GM19324 (cell line): ENCODE measurements around the gene C5orf15.

ENCODE experiments used
- ATAC-seq: cut with Tn5 transposase; IDR thresholded peaks from one replicate; pipeline ENCODE4 v1.9.1; 2021; ENCODE audit warnings: mild to moderate bottlenecking, moderate library complexity; ENCODE audit not compliant: unreplicated experiment, low FRiP score

Gene C5orf15

DNA sequence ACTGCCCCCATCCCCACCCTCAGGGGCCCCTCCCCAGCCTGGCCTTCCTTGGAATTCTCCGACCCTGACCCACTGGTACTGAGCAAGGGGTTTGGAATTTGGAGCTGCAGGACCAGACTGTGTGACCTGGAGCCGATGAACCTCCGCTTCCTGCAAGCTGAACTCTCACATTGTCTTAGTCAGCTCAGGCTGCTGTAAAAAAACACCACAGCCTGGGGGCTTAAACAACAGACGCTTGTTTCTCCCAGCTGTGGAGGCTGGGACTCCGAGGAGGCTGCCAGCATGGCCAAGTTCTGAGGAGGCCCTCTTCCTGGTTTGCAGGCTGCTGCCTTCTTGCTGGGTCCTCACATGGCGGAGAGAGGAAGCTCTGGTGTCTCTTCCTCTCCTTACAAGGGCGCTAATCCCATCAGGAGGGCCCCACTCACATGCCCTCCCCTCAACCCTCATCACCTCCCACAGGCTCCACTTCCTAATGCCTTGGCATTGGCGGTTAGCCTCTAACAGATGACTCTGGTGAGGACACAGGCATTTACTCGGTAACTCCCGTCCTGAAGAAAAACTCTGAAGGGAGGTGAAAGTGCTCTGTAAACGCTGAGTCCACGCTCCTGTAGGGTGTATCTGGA lies 42.4 kb downstream of the C5orf15 start:
- ATAC-seq = no peak

DNA sequence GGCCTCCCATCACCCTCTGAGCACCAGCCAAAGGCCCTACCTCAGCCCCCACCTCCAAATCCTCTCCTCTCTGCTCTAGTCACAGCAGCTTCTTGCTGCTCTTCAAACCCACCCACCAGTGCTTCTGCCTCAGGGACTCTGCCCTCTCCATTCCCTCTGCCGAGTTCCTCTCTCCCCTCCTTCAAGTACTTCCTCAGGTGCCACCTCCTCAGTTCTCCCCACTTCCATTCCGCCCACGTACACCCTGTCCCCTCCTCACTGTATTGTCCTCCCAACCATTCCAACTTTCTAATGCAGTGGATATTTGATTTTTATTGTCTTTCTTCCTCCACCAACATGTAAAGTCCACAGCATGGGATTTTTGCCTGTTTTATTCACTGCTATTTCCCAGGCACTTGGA lies 43.2 kb downstream of the C5orf15 start:
- ATAC-seq = no peak

DNA sequence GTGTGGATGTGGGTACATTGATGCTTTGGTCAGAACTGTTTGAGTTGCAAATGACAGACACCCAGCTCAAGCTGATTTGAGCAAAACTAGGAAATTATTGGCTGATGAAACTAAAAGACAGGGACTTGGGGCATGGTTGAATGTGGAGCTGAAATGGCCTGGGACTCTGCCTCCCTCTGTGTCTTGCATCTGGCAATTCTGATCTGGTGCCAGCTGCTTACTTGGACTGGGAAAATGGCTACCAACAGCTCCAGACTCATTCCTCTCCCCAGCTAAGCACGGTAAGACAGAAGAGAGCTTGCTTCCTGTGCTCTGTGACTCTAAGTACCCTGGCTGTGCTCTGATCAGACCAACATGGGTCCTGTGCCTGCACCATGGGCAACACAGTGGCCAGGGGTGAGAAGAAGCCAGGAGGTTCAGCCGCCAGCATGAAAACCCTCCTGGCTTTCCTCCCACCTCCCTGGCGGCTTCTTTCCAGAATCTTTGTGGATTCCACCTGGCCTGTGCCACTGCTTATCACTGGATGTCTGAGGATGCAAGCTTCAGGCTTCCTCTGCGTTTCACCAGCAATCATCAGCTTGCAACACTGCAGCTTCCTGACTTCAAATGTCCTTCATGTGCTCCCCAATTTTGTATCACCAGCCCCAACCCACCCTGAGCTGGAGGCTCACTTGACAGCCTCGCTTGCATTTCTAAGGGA lies 44.1 kb downstream of the C5orf15 start:
- no peak for ATAC-seq

- ATAC-seq = no peak
Observed at GRCh38 chr5:133921979-133922378, 46.4 kb downstream of the C5orf15 start.

GRCh38 chr5:133921069-133921468 lies 47.4 kb downstream of the C5orf15 start:
- no peak for ATAC-seq

DNA sequence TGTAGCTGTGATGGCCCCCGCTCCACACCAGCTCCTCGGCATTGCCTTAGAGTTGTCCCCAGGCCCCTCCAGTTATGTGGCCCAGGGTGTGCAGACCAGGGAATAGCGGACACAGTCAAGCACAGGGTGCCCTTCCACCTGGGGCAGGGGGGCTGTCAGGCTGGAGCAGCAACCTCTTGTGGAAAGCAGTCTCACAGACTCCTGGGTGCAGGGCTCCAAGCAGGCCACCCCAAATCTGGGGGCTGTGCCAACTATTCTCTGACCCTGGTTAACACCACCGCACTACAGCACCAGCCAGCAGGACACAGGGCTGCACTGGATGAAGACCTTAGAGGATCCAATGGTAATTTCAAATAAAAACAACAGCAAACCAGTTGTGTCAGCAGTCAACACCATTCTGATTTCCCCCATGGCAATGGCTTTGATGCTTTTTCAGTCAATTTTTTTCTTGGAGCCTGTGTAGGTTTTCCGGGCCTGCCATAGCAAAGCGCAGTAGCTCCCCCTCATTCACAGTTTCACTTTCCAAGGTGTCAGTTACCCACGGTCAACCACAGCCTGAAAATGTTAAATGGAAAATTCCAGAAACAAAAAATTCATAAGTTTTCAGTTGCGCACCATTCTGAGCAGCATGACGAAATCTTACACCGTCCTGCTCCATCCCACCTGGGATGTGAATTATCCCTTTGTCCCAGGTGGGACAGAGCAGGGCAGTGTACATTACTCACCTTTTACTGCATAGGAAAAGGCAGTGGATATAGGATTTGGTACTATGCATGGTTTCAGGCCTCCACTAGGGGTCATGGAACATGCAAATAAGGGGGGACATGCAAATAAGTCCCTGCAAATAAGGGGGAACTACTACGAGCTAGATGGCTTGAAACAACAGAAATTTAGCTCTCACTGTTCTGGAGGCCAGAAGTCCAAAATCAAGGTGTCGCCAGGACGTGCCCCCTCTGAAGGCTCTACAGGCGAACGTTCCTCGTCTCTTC lies 49.0 kb downstream of the C5orf15 start:
- no peak for ATAC-seq

GRCh38 chr5:133918731-133919130 lies 49.7 kb downstream of the C5orf15 start:
- no peak for ATAC-seq

GRCh38 chr5:133918316-133918715 lies 50.1 kb downstream of the C5orf15 start:
- no peak for ATAC-seq

DNA sequence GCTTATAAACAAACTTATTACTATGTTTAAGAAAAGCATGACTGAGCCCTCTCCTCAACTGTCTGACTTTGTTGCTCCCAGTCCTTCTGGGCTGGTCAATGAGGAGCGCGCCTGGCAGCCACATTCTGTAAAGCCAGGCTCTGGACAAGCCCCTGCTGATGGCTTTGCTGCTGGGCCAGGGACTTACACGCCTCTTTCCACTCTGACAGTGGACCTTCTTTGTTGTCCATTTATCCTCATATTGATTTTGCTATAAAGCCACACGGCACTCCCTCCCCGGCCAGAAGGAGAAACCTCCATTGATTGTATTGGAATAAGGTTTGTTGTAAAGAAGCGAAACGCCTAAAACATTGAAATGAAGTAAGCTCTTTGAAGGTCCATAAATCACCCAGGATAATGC lies 50.6 kb downstream of the C5orf15 start:
- ATAC-seq = no peak

- no peak for ATAC-seq
Observed at GRCh38 chr5:133916914-133917313, 51.5 kb downstream of the C5orf15 start.

GRCh38 chr5:133916479-133916878 lies 51.9 kb downstream of the C5orf15 start:
- ATAC-seq = no peak

DNA sequence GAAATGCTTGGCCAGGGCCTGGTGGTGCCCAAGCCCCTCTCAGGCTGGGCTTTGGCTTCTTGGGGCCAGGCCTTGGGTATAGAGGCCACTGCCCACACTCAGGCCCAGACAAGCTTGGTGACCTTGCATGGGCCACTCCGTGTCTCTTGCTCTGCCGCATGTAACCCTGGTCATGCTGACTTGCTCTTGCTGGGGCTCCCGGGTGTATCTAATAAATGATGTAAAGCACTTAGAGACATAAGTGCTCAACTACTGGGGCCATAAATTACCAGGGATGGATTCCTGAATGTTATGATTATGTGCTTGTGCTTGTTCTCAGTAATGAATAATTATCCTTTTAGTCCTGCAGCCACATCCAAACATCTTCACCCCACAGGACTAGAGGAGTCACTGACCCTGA lies 54.0 kb downstream of the C5orf15 start:
- ATAC-seq = no peak

DNA sequence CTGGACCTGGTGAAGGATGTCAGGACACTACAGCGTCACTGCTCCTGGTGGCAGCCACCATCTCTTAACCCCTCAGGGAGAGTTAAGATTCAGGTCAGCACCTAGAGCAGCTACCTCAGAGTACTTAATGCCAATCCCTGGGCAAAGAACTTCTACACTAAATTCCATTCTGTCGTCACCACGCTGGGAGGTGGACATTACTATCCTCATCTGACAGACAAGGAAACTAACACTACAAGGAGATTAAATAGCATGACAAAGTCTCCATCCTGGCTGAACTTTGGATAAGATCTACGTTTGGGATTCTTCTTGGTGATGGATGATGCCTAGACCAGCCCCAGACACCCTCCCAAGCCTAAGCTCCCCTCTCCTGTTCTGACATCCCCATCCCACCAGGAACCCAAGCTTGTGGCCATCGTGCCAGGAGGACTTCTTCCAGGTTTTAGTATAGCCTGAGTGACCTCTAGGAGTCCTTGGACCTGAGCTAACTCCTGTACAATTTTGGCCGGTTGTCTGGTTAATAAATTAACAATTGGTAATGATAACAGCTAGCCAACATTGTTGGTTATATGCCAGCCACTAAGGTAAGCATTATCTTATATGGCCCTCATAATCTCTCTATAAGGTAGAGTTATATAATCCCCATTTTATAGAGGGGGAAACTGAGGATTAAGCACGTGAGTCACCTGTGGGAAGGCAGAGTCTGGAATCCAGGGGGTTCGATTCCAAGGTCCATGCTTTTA lies 54.8 kb downstream of the C5orf15 start:
- ATAC-seq = no peak

GRCh38 chr5:133912951-133913350 lies 55.5 kb downstream of the C5orf15 start:
- no peak for ATAC-seq

DNA sequence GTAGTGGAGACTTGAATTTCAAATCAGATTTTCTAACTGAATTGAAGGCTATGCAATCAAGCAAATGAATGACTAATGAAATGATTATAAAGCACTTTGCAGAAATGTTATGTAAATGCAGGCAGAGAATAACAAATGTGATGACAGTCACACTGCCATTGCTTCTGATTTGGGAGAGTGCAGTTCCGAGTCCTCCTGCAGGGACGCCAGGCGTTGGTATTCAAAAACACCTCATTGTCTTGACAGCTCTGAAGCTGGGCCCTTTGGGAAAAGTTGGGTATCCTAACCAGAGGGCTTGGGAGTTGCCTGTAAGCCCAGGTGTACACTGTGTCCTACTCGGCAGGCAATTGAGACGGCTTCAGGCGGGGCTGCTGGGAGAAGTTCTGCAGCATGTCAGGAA lies 57.9 kb downstream of the C5orf15 start:
- ATAC-seq = no peak

GRCh38 chr5:133909603-133910002 lies 58.8 kb downstream of the C5orf15 start:
- ATAC-seq = no peak

DNA sequence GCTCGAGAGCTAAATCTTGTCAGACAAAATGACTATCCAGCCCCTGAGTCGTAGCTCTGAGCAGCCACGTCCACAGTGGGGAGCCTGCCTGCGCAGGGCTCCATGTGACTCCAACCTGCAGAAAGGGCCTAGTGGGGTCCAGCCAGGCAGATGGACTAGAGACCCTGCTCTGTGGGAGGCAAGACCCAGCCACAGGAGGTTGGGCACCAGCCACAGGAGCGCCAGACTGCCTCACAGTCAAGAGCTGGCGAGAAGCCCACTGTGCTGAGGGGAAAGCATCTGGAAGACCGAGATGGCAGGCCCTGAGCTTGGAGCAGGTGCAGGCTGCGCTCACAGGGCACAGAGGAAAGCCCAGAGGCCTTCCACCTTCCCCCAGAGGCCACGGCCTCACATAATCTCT lies 61.4 kb downstream of the C5orf15 start:
- no peak for ATAC-seq

GRCh38 chr5:133906303-133906702 lies 62.1 kb downstream of the C5orf15 start:
- ATAC-seq = no peak
